GM12878 (cell line): ENCODE results near the gene CNN3. TPM values are rescaled to one million over a fixed set of nuclear protein-coding genes. Genes with fewer than 3 reads are reported as not detected.

Experiments used
- ATAC-seq: fragments of 200-7000 bp; cut with Tn5 transposase; 3 replicates; pipeline ENCODE4 v1.9.1; 2020; ENCODE audit warnings: mild to moderate bottlenecking, moderate library complexity
- BruUV-seq: library from RNA; stranded (reverse); fragments of 400-500 nt; replicated peaks from 2 replicates; lab custom pipeline; 2021; lab: Mats Ljungman, UMichigan
- CTCF ChIA-PET: fragments of 300-600 bp; sonication (Branson Sonifier 250); formaldehyde crosslinking; extraction: SDS; loops from one replicate; lab custom pipeline; 2021; ENCODE audit warnings: inconsistent platforms; lab: Yijun Ruan, JAX
- POLR2A ChIA-PET: fragments of 350-600 bp; formaldehyde crosslinking; extraction: SDS; loops from one replicate; lab custom pipeline; 2021; ENCODE audit warnings: inconsistent platforms; lab: Charles Lee
- RAD21 ChIA-PET: fragments of 300-600 bp; sonication (Branson Sonifier 250); formaldehyde crosslinking; loops from one replicate; lab custom pipeline; 2023; ENCODE audit warnings: antibody characterized with exemption; ENCODE audit not compliant: unreplicated experiment; lab: Charles Lee
- SMC1A ChIA-PET: fragments of 300-600 bp; sonication (Branson Sonifier 250); formaldehyde crosslinking; loops from one replicate; lab custom pipeline; 2023; ENCODE audit not compliant: unreplicated experiment, uncharacterized antibody; lab: Charles Lee
- DNase-seq: peaks from one replicate; pipeline ENCODE4 v3.0.0-alpha.2; 2011; ENCODE audit warnings: low read depth, low spot score
- FAIRE-seq: peaks from 3 replicates; lab custom pipeline; 2011; peaks lifted over from hg19 to GRCh38; lab: Jason Lieb, UNC
- H2AFZ ChIP-seq: 2 replicates; pipeline ENCODE4 v1.6.0; 2011; ENCODE audit warnings: low read depth, low read length, control low read depth; ENCODE audit not compliant: control insufficient read depth
- H3K27ac ChIP-seq: 2 replicates; pipeline ENCODE4 v1.5.1; 2011; ENCODE audit warnings: control low read depth; ENCODE audit not compliant: control insufficient read depth, insufficient read depth
- H3K27me3 ChIP-seq, 2 experiments: replicated peaks in 1 of 2; 2 replicates each; pipeline versions ENCODE4 v1.6.0 to v1.6.1; 2011; ENCODE audit warnings: low read length in 1 of 2; ENCODE audit not compliant: control insufficient read depth in 2 of 2, insufficient read depth in 2 of 2
- H3K36me3 ChIP-seq, 2 experiments: 2 replicates each; pipeline ENCODE4 v1.5.1; 2011; ENCODE audit warnings: low read length in 1 of 2; ENCODE audit not compliant: control insufficient read depth in 2 of 2, insufficient read depth in 2 of 2
- H3K4me1 ChIP-seq: 2 replicates; pipeline ENCODE4 v1.6.1; 2011; ENCODE audit warnings: mild to moderate bottlenecking, low read length, moderate library complexity, mixed read lengths; ENCODE audit not compliant: control insufficient read depth, insufficient read depth
- H3K4me2 ChIP-seq: 2 replicates; pipeline ENCODE4 v1.6.0; 2011; ENCODE audit warnings: control low read depth; ENCODE audit not compliant: control insufficient read depth, insufficient read depth
- H3K4me3 ChIP-seq: fragments of 200-600 bp; sonication (generic); 2 replicates; pipeline ENCODE4 v1.5.1; 2016
- H3K79me2 ChIP-seq: 2 replicates; pipeline ENCODE4 v1.6.0; 2011; ENCODE audit warnings: low read length; ENCODE audit not compliant: control insufficient read depth, insufficient read depth
- H3K9ac ChIP-seq: 2 replicates; pipeline ENCODE4 v1.8.0; 2011; ENCODE audit warnings: low read length, control low read depth, mixed read lengths; ENCODE audit not compliant: control insufficient read depth, insufficient read depth
- H3K9me3 ChIP-seq: replicated peaks from 3 replicates; pipeline ENCODE4 v1.5.1; 2011; ENCODE audit warnings: mild to moderate bottlenecking, low read length; ENCODE audit not compliant: control insufficient read depth, insufficient read depth
- H4K20me1 ChIP-seq: 2 replicates; pipeline ENCODE4 v1.6.0; 2011; ENCODE audit not compliant: control insufficient read depth, insufficient read depth
- ASH2L ChIP-seq: fragments of 300-600, 200-600 bp; sonication (generic); IDR thresholded peaks from 2 replicates; pipeline ENCODE4 v1.6.1; 2017; ENCODE audit warnings: low read depth, mild to moderate bottlenecking, borderline replicate concordance
- BHLHE40 ChIP-seq, 2 experiments: fragments of 450-650 bp in 1 of 2; IDR thresholded peaks; 2 replicates each; pipeline ENCODE4 v1.6.1; 2011 to 2017; ENCODE audit warnings: low read depth in 2 of 2, borderline replicate concordance in 1 of 2, improper control_type of control experiment in 1 of 2, low read length in 1 of 2, mild to moderate bottlenecking in 1 of 2
- HDAC6 ChIP-seq: fragments of 200-600 bp; sonication (generic); IDR thresholded peaks from one replicate; pipeline ENCODE4 v1.8.0; 2017; ENCODE audit warnings: antibody characterized with exemption; ENCODE audit not compliant: unreplicated experiment
- KLF5 ChIP-seq: fragments of 450-650 bp; IDR thresholded peaks from 2 replicates; pipeline ENCODE4 v1.6.1; 2014; ENCODE audit warnings: mild to moderate bottlenecking; ENCODE audit not compliant: partially characterized antibody
- MEF2B ChIP-seq: fragments of 450-650 bp; IDR thresholded peaks from 2 replicates; pipeline ENCODE4 v1.6.1; 2018; ENCODE audit warnings: mild to moderate bottlenecking, moderate library complexity; ENCODE audit not compliant: partially characterized antibody, poor library complexity, severe bottlenecking
- NBN ChIP-seq: fragments of 450-650 bp; IDR thresholded peaks from 2 replicates; pipeline ENCODE4 v1.6.1; 2016
- POLR2A ChIP-seq: IDR thresholded peaks from 2 replicates; pipeline ENCODE4 v1.6.1; 2011; ENCODE audit warnings: low read depth, mild to moderate bottlenecking, low read length
- ZSCAN29 ChIP-seq: fragments of 450-650 bp; IDR thresholded peaks from 2 replicates; pipeline ENCODE4 v1.6.1; 2017; ENCODE audit warnings: mild to moderate bottlenecking, moderate library complexity
- WGBS: methylation state at CpG from one replicate; pipeline ENCODE4 v1.1.6; 2016; ENCODE audit warnings: low lambda C conversion rate; ENCODE audit not compliant: insufficient replicate concordance, insufficient coverage; ENCODE audit errors: missing lambda C conversion rate; 5-methylcytosine and 5-hydroxymethylcytosine counted together
- in situ Hi-C: fragments of 300-500 bp; cut with MboI; formaldehyde crosslinking; loops from 9 replicates; pipeline ENCODE4 v1.14.3; 2018; ENCODE audit warnings: mixed read lengths
- intact Hi-C: fragments of 100-400 bp; cut with micrococcal nuclease; formaldehyde crosslinking; loops from one replicate; pipeline ENCODE4 v1.14.2; 2022; ENCODE audit not compliant: unreplicated experiment
- polyA plus RNA-seq, 11 experiments: library from polyadenylated mRNA; depleted of rRNA in 4 of 11; unstranded in 6 of 11; stranded (reverse) in 5 of 11; fragments of >200 nt; fragmentation: Nextera tagmentation in 4 of 11; fragmentation: Illumina TruSeq in 1 of 11; extraction: Ambion mirVana in 4 of 11; extraction: Trizol in 1 of 11; gene quantifications; 1 replicate in 1 of 11; 2 replicates in 10 of 11; pipeline versions ENCODE4 v1.2.1 to v1.2.3, GENCODE V29; 2011 to 2016; ENCODE audit warnings: inconsistent platforms in 2 of 11, missing spikeins in 2 of 11, low read depth in 1 of 11
- total RNA-seq, 4 experiments: library from RNA; depleted of rRNA in 3 of 4; stranded (reverse); fragments of >200 nt in 3 of 4; fragmentation: Illumina TruSeq in 1 of 4; extraction: Trizol in 1 of 4; gene quantifications; 2 replicates each; pipeline versions ENCODE4 v1.2.1 to v1.2.3, GENCODE V29; 2013 to 2021

The CNN3 gene
- total and polyA plus RNA-seq, 10 of the 15 experiments (the other 5 are each of a cell fraction or from before 2014, with no cell fraction given) = 0.20 to 48.4 (median 34.3) TPM

GRCh38 chr1:94858276-94858675, 68.6 kb downstream of the CNN3 start (continued):
- no peak for TF ChIP-seq BHLHE40 (IDR thresholded peaks at IDR 0.05; ENCODE audit: borderline replicate concordance in 1 of 2, low read depth in 2 of 2, low read length in 1 of 2)
- TF ChIP-seq ZSCAN29 = no peak
- no peak for TF ChIP-seq MEF2B

- Histone ChIP-seq H3K9me3 (no peaks in the 10 kb centered on the region), H3K9ac (no peak overlapping the region), H3K4me2 (no peak overlapping the region), H3K4me3 (no peak overlapping the region), H3K27ac (no peak overlapping the region), H2AFZ (no peak overlapping the region), H3K27me3 (no peaks in the 10 kb centered on the region; a peak in 1 of 4 replicates), H3K79me2 (no peaks in the 10 kb centered on the region), H3K36me3 (no peaks in the 10 kb centered on the region), H3K4me1 (no peaks in the 10 kb centered on the region), H4K20me1 (no peaks in the 10 kb centered on the region)
- no TSS peak for BruUV-seq
- CTCF ChIA-PET = interaction anchor here (0.7 to 6.6 kb wide), 8 partner anchors 8 to 196 kb away, joined by 3 to 120 read pairs (median 6); no protein-coding TSS in a partner anchor
- POLR2A ChIA-PET = no interaction called here
- ATAC-seq = no peak
- TF ChIP-seq KLF5 (no peak), NBN (no peak), ASH2L (no peak), HDAC6 (no peak), POLR2A (no peak)
- DNase-seq = no peak
- FAIRE-seq = no peak
- in situ Hi-C loops = no loop called here
- intact Hi-C loops = loop anchor here (10.0 kb wide), 1 partner anchor 378 kb away; the partner anchor contains the start of gene RWDD3
- 25% methylated on average over 3 of the region's 3 CpGs for WGBS
- RAD21 ChIA-PET = interaction anchor here (0.6 to 3.6 kb wide), 3 partner anchors 184 to 691 kb away, joined by 3 to 67 read pairs (median 67); no protein-coding TSS in a partner anchor
- SMC1A ChIA-PET = interaction anchor here (4.6 to 5.5 kb wide), 2 partner anchors 184 to 187 kb away, joined by 52 to 56 read pairs; no protein-coding TSS in a partner anchor
Observed at GRCh38 chr1:94856868-94857267, 70.0 kb downstream of the CNN3 start.
